ENCODE data around the gene SPHKAP.
A peak's percentile ranks its signal among the peaks of the same experiment; 100 is the strongest.
"Not testable (repeated sequence)": the region's sequence is repeated elsewhere in the genome, so short reads cannot be mapped to it uniquely, and the experiment has no call there.

Gene SPHKAP

DNA sequence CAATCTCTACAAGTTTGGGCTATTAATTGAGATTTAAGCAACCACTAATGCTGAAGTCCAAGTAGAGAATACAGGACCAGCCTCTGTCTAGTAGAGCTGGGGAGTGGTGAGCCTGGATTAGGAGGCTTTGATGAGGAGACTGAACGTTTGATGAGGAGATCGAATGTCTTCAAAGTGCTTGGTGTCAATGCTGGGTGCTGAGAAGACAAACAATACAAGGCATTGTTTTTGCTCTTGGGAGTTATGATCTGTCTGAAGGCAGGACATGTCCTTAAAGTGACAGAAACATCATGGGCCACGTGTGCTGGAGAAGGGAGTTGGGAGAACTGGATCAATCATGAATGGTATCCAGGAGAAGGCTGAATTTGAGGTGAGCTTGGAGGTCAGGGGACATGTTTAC is 143.6 kb downstream of the SPHKAP start:
- FAIRE-seq (no peak), DNase-seq (ENCODE audit: low spot score) (no peak)

DNA sequence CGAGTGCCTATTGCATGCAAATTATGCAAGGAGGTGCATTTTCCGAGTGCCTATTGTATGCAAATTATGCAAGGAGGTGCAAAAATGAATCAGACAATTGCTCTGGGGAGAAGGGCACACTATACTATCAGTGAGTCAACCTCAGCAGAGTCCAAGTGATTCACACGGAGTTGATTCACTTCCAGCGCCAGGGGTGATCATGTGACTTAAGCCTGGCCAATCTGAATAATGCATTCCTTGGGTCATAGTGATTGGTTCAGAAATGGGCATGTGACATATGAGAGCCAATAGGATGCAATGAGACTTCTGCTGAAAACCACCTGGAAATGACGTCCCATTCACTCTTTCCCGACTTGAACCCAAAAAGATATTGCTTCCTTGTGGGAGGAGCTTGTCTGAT is 157.9 kb downstream of the SPHKAP start:
- DNase-seq (ENCODE audit: low spot score) = no peak
- FAIRE-seq = no peak

DNA sequence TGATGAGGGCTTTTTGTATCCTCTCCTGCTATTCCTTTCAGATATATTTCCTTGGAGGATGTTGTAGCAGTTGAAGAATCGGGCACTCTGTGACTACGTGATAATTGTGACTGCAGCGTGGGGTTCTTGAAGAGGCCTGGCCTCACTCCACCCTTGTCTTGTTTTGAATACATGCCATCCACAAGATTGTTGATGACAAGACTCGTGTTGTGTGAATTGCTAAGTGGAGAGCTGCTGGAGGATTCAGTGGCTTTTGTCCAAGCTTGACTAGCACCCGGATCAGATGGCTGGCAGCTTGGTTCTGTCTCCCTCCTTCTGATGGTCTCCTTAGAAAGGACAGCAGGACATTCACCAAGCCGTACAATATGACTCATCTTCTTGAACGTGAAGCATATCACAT is 163.2 kb downstream of the SPHKAP start:
- FAIRE-seq (no peak), DNase-seq (ENCODE audit: low spot score) (no peak)

DNA sequence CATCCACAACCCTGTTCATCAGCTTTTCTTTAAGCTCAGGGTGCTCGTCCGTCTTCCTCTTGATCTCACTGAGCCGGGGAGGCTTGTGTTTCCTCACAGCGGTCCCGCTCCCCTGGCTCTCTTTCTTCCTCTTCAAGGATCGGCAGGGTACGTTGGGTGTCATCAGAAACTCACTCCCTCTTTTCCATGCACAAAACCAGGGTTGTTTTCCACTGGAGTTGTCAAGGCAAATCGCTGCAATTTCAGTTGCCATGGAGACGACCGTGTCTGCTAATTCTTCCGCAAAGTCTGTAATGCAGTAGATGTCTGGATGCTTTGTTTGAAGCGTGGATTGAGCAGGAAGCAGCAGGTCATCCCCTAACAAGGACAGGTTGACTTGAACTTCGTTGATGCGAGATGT is 163.7 kb downstream of the SPHKAP start:
- FAIRE-seq = no peak

DNA sequence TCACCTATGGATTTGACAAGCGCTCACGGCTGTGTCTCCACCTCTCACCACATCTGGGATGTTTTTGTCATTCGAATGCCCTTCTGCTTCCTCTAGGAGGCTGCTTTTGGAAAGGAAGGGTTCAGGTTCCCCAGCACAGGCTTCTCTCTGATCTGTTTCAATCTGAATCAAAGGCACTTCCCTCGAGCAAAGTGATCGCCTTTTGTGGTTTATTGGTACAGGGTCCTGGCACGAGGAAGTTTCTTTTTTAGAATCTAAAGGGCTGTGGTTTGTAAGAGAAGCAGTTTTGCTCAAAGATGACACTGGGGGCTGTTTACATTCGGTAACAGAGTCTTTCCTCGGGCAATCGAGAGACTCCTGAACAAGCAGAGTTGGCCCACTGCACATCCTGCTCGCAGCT is 165.1 kb downstream of the SPHKAP start:
- DNase-seq (ENCODE audit: low spot score) = no peak
- FAIRE-seq = no peak

More for the DNA sequence above, 163.7 kb downstream of the SPHKAP start:
- DNase-seq (ENCODE audit: low spot score) = no peak

DNA sequence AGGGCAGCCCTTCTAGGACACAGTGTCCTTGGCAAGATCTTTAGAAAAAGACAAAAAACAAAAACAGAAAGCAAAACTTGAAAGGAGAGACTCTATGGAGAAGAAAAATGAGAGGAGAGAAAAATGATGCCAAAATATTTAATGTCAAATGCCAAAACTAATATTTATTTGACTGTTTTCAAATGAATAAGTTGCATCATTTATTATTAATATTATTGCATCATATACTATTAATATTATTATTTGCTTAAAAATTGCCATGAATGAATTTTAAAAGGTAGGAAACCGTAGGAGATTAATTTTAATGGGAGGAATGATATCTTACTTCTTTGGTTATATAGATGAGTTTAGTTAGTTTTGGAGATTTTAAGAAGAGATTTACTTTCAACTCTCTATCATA is 165.7 kb downstream of the SPHKAP start:
- FAIRE-seq = no peak
- no peak for DNase-seq (ENCODE audit: low spot score)

DNA sequence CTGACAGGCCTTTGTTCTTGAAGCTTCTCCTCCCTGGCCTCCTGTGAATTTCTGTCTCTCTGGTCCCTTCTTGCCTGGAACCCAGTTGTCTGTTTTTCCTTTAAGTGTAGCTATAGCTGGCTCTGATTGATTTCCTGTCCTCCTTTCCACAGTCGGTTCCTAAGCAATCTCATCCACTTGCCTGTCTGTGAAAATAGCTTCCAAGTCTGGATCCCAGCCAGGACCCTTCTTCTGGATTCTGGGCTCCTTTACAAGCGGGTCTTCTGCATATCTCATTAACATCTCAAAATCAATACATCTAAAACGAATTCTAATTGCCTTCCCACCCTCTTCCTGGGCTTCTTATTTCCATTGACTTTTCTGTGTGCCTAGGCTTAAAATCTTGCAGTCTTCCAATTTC is 185.1 kb downstream of the SPHKAP start:
- no peak for FAIRE-seq
- DNase-seq (ENCODE audit: low spot score) = no peak

DNA sequence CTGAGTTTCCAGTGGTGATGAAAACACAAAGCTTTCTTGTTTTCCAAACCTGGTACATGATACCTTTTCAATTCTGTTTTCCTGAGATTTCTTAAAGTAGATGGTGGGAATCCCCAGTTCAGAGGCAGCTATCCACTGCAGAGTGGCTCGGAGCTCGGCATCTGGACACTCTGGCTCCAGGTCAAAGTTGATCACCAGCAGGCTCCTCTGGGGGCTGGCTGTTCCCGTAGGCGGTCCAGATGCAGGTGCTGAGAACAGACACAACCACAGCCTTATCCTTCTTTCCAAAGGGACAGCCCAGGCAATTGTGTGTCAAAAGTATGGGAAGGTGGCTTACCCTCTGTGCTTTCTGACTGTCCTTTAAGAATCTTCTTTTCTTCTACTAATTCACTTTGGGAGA is 190.6 kb downstream of the SPHKAP start:
- DNase-seq (ENCODE audit: low spot score) (no peak), FAIRE-seq (no peak)

DNA sequence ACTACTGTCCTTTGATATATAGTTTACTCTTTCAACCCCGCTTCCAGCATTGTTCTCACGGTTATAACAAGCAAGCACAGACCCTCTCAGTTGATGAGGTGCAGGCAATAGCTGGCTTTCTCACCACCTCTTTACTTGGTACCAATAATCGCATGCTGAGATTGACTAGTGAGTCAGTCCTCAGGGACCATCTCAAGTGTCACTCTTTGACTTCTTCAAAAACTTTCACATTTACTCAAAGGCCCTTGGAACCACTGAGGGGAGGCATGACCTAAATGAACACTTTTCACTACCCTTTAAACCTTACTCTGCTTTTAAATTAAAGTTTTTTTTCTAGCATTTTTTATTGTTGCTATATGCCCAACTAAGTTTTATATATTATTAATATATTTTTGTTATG is 208.2 kb downstream of the SPHKAP start:
- FAIRE-seq (no peak), DNase-seq (ENCODE audit: low spot score) (no peak)

DNA sequence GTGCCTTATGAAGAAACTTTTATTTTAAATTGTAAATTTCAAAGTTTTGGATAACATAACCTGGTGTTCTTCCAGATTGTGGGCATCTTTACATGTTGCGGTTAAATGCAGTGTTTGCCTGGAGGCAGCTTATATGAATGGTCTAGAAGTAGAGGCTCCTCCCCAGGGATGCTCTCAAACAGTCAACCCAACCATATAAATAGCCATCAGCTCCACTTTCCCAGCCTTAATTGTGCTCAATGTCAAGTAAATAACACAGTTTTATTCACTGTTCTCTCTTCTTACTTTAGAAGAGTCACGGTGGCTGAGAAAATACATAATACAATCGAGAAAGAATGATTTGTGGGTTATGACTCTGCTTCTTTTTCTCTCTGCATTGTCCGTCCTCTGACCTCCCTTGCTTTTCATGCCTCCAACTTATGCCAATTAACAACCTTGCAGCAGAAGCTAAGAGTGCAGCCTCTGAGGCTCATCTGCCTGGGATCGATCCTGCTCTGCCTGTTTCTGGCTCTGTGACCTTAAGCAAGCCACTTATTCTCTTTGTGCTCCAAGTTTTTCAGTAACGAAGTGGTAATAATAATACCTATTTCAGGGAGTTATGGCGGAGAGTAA is 209.8 kb downstream of the SPHKAP start:
- FAIRE-seq (no peak), DNase-seq (ENCODE audit: low spot score) (no peak)

DNA sequence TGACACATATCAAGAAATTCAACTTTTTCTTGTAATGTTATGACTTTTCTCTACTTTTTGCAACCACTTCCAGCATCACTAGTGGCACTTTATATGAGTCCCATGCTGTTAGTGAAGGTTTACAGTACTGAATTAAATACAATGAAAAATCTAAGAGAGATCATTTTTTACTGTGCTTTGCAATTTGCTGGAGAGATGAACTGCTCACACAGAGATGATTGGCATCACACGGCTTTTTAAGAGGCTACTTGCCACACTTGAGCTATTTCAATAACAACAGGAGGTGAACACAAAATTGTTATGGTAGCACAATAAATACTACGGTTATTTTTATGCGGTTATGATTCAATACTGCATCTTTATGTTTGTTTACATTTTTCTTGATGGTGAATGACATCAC is 221.2 kb downstream of the SPHKAP start:
- DNase-seq (ENCODE audit: low spot score) (no peak), FAIRE-seq (no peak)

DNA sequence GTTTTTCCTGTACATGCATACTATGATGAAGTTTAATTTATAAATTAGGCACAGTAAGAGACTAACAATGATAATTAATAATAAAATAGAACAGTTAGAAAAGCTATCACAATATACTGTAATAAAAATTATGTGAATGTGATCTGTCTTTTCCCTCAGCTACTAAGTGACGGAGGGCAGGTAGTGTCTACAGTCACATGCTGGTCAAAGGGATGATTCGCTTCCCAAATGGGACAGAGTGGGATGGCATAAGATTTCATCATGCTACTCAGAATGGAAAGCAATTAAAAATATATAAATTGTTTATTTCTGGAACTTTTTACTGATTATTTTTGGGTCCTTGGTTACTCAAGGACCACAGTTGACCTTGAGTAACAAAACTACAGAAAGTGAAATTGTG is 238.5 kb downstream of the SPHKAP start:
- no peak for FAIRE-seq
- DNase-seq (ENCODE audit: low spot score) = no peak

DNA sequence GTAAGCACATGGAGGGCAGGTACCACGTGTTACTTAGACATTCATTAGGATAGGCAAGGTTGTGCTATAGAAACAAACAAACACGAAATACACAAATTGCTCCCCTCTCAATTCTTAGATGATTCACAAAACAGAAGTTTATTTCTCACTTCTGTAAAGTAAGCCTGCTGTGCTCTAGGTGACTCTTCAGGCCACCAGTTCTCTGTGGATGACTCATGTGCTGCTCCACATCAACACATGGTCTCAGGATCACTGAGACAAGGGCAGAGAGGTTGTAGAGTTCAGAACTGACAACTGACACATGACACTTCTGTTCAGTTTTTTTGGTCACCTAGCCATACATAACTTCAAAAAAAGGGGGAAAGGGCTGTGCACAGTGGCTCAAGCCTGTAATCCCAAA is 239.5 kb downstream of the SPHKAP start:
- DNase-seq (ENCODE audit: low spot score) = no peak
- FAIRE-seq = no peak

DNA sequence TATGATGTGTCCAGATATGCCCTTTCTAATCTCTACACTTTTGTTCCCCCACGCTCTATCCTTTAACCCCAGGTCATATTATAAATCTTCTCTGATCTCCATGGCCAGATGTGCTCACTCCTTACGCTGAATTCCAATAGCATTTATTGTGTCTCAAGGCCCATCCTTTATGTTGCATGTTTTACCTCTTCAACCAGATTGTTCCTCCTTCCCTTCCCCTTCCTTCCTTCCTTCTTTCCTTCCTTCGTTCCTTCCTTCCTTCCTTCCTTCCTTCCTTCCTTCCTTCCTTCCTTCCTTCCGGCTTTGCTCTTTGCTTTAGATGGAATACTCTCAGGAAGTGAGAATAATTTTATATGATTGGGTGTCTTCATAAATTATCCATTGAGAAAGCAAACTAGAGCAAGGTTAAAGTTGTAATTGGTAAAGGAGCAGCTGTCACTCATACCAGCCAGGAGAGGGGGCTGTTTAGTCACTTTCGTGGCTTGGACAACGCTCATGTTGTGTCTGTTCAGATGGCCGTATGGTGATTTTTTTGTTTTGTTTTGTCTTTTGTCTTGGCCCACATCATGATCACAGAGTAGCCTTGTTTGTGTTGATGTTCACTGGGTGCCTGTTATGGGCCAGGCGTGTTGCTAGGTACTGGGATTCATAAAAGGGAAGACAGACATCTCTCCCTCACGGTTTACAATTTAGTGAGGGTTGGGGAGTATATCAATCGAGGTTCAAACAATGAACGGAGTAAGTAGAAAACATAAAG is 242.0 kb downstream of the SPHKAP start:
- no peak for FAIRE-seq
- DNase-seq (ENCODE audit: low spot score) = peak; percentile 51

DNA sequence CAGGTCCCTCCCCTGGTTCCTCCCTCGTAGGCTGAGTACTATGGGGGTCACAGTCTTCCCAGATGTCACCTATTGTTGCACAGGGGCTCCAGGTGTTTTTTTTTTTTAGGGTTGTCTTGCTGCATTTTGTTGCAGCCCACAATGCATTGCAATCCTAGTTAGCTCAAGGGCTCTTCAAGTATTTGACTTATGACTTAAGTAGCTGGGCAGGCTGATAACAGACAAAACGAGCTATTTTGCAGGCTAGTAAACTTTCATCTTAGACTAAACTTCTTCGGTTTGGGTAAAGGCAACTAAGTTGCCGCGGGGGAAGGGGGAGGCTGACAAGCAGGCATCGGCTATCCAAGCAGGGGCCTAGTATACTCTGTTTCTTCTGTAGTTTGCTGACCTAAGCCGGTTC is 245.2 kb downstream of the SPHKAP start:
- DNase-seq (ENCODE audit: low spot score); FAIRE-seq: not testable (repeated sequence)

DNA sequence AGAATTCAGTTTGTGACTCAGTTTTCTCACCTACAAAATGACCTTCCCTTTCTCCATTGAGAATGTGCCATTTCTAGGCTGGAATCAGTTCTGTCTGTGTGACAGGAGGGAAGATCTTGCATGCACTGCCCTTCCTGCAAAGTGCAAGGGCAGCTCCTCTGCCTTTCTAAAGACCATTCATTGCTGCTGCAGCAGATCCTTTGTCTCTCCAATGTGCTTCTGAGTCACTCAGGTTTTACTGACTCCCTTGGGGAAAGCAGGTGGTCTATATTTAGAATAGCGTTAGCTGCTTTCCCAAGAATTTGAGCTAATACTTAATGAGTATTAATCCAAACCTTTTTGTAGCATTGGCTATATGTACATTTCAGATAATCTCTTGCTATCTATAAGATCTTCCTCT is 247.6 kb downstream of the SPHKAP start:
- FAIRE-seq (no peak), DNase-seq (ENCODE audit: low spot score) (peak; percentile 24)

DNA sequence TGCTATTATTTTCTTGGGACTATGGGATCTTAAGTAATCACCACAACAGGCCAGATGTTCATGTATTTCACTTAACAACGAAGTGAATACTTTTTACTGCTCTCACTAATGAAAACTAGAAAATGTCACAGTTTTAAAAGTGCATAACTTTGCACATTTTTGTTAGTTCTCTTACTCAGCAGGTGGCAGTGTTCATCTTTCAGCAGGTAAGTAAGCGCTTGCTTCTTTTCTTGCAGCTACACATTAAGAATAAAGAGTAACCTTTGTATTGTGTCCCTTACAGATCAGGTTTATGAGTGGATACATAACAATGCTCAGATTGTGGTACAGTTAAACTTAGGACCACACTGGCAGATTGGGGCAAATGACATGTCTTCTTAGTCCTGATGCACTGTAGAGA is 249.1 kb downstream of the SPHKAP start:
- FAIRE-seq (peak; percentile 13), DNase-seq (ENCODE audit: low spot score) (no peak)

DNA sequence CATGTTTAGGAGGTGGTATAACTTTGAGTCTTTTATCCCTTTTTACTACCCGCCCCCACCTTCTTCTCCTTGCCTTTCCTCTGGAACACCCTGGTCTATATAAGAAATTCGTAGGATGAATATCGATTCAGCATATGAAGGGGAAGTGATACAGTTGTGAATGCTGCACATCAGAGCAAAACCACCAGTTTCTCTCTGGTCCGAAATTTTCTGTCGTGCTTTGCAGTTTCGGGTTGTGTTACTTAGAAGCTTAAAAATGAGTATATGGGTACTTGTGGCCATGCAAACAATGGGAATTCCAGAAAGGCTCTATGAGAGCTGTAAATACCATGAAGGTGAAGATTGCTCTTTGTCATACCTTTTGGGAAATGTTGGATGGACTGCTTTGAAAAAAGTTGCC is 249.5 kb downstream of the SPHKAP start:
- DNase-seq (ENCODE audit: low spot score) (no peak), FAIRE-seq (no peak)
